ENCODE measurements around the gene BTNL8. TPM values are rescaled to one million over a fixed set of nuclear protein-coding genes. Genes with fewer than 3 reads are reported as not detected.
A peak's percentile ranks its signal among the peaks of the same experiment; 100 is the strongest.

BTNL8 gene, protein sequence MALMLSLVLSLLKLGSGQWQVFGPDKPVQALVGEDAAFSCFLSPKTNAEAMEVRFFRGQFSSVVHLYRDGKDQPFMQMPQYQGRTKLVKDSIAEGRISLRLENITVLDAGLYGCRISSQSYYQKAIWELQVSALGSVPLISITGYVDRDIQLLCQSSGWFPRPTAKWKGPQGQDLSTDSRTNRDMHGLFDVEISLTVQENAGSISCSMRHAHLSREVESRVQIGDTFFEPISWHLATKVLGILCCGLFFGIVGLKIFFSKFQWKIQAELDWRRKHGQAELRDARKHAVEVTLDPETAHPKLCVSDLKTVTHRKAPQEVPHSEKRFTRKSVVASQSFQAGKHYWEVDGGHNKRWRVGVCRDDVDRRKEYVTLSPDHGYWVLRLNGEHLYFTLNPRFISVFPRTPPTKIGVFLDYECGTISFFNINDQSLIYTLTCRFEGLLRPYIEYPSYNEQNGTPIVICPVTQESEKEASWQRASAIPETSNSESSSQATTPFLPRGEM
- 0.21 and 0.22 TPM in 2 replicates for total RNA-seq (2014; rRNA removed; shearing (Covaris generic))

GRCh38 chr5:180898621-180899246 is at the start of gene BTNL8:
Gene BTNL8 (plus strand): TSS chr5:180899159. CDS start chr5:180899311, 152 bp downstream.
- Histone ChIP-seq H3K36me3 (replicated peaks; ENCODE audit: control insufficient read depth, insufficient read depth, low read length) (no peaks in the 10 kb centered on the region), H3K27me3 (ENCODE audit: control insufficient read depth, insufficient read depth, low read length) (no peaks in the 10 kb centered on the region), H3K4me3 (ENCODE audit: insufficient read depth, low read depth, low read length) (no peak within 1 kb of the TSS)
- DNase-seq: no peak

DNA sequence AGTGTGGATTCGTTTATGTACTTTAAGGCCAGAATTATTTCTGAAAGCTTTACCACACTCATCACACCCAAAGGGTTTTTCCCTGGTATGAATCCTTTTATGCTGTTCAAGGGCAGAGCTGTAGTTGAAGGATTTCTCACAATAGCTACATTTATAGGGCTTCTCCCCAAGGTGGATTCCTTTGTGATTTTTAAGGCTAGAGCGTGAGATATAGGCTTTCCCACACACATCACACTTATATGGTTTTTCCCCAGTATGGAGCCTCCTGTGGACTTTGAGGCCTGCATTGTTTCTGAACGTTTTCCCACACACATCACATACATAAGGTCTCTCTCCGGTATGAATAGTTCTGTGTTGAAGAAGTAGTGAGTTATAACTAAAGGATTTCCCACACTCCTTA is 49.1 kb upstream of the BTNL8 start:
- no peak for DNase-seq
- peaks cover 24% of the 10 kb centered on the region for H3K36me3 ChIP-seq (replicated peaks; ENCODE audit: control insufficient read depth, insufficient read depth, low read length)
- no peaks in the 10 kb centered on the region for H3K27me3 ChIP-seq (ENCODE audit: control insufficient read depth, insufficient read depth, low read length)
- no peak overlapping the region for H3K4me3 ChIP-seq (ENCODE audit: insufficient read depth, low read depth, low read length)

DNA sequence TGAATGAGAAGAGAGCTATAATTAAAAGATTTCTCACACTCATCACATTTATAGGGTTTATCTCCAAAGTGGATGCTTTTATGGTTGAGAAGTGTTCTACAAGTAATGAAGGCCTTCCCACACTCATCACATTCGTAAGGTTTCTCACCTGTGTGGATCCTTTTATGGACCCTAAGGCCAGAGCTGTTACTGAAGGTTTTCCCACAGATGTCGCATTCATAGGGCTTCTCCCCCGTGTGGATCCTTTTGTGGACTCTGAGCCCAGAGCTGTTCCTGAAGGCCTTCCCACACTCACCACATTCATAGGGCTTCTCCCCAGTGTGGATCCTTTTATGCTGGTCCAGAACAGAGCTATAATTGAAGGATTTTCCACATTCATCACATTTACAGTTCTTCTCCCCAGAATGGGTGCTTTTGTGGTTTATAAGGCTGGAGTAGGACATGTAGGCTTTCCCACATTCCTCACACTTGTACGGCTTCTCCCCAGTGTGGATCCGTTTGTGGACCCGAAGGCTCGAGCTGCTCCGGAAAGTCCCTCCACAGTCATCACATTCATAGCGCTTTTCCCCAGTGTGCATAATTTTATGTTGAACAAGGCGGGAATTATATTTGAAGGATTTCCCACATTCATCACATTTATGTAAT is 48.4 kb upstream of the BTNL8 start:
- no peak for DNase-seq
- no peaks in the 10 kb centered on the region for H3K27me3 ChIP-seq (ENCODE audit: control insufficient read depth, insufficient read depth, low read length)
- no peak overlapping the region for H3K4me3 ChIP-seq (ENCODE audit: insufficient read depth, low read depth, low read length)
- peaks cover 26% of the 10 kb centered on the region for H3K36me3 ChIP-seq (replicated peaks; ENCODE audit: control insufficient read depth, insufficient read depth, low read length)

DNA sequence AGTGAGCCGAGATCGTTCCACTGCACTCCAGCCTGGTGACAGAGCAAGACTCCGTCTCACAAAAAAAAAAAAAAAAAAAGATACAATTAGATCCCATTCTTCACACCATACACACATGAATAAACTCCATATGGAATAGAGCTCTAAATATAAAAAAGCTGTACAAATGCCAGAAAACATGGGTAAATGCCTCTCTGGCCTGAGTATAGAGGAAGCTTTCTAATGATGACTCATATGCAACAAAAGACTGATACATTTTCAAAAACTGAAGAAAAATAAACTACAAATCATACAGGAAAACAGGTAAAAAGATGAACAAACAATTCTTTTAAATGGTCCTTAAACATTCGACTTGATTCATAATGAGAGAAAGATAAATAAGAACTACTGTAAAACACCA is 46.5 kb upstream of the BTNL8 start:
- no peaks in the 10 kb centered on the region for H3K27me3 ChIP-seq (ENCODE audit: control insufficient read depth, insufficient read depth, low read length)
- DNase-seq: no peak
- H3K4me3 ChIP-seq (ENCODE audit: insufficient read depth, low read depth, low read length): no peak overlapping the region
- peaks cover 28% of the 10 kb centered on the region for H3K36me3 ChIP-seq (replicated peaks; ENCODE audit: control insufficient read depth, insufficient read depth, low read length)

DNA sequence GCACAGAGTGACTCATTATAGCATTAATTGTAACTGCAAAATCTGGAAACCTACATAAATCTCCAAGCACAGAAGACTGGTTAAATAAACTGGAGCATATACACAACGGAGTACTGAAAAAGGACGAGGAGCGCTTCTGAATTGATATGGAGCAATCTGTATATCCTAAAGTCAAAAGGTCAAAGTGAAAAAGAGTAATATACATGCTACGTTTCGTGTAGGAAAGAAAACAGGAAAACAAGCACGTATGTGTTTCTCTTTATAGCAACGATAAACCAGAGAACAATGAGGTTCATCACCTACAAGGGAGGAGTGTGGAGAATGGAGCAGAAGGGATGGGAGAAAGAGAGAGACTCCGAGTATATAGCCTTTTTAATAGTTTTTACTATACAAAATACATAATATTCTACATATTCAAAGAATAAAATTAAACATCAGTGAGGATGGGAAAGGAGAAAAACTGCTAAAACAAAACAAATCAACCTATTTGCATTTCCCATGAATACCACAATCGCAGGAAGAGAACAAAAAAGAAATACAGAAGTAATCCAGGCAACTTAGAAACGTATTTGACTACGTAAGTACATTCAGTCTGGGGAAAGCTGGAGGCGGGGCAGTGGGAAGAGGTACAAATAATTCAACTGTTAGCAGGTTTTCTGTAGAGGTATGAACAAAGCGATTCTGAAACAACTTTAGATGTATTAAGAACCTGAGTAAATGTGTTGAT is 45.7 kb upstream of the BTNL8 start:
- H3K4me3 ChIP-seq (ENCODE audit: insufficient read depth, low read depth, low read length): no peak overlapping the region
- DNase-seq: no peak
- H3K27me3 ChIP-seq (ENCODE audit: control insufficient read depth, insufficient read depth, low read length): no peaks in the 10 kb centered on the region
- H3K36me3 ChIP-seq (replicated peaks; ENCODE audit: control insufficient read depth, insufficient read depth, low read length): peaks cover 28% of the 10 kb centered on the region

DNA sequence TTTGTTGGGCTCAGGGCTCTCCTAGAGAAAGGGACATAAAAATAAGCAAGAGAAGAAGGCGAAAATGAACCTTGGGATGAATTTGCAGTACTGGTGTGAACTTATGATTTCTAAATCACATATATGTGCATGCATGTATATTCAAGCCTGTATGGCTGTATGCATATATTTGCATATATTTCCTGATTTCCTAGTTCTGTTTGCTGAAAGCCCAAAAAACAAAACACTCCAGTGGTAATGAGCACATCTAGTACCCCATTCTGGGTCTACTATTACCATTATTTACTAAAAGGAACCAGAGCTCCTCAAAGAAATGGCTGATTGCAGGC is 45.1 kb upstream of the BTNL8 start:
- no peak for DNase-seq
- Histone ChIP-seq H3K36me3 (replicated peaks; ENCODE audit: control insufficient read depth, insufficient read depth, low read length) (peaks cover 29% of the 10 kb centered on the region), H3K27me3 (ENCODE audit: control insufficient read depth, insufficient read depth, low read length) (no peaks in the 10 kb centered on the region), H3K4me3 (ENCODE audit: insufficient read depth, low read depth, low read length) (no peak overlapping the region)

- Histone ChIP-seq H3K36me3 (replicated peaks; ENCODE audit: control insufficient read depth, insufficient read depth, low read length) (peaks cover 6% of the 10 kb centered on the region), H3K4me3 (ENCODE audit: insufficient read depth, low read depth, low read length) (no peak overlapping the region), H3K27me3 (ENCODE audit: control insufficient read depth, insufficient read depth, low read length) (no peaks in the 10 kb centered on the region)
- no peak for DNase-seq
These were observed 40.4 kb upstream of the BTNL8 start for GRCh38 chr5:180858586-180858985.

DNA sequence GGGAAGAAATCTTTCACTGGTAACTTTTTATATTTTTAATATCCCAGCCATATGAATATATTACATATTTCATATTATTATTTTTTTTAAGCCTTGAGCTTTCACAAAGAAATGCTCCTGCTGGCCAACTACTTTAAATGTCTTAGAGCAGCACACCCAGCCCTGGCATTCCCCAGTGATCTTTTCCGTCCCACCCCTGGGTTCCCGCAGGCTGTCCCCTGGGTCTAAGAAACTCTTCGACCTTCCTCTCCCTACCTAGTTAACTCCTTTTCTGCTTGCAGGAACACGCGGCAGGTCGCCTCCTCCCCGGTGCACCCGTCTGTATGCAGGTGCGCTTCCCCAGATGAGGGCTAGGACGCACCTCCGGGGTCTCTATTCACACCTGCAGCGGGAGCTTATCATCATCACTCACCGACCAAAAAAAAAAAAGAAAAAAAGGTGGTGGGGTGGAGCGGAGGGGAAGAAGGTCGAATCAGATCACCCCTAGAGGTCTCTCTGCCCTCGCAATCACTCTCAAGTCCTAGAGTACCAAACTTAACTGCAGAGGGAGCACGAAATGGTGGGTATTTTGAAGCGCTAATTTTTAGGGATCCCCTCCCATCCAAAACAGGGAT is 38.6 kb upstream of the BTNL8 start:
- peak; percentile 79 for DNase-seq
- H3K36me3 ChIP-seq (replicated peaks; ENCODE audit: control insufficient read depth, insufficient read depth, low read length): peaks cover 6% of the 10 kb centered on the region
- H3K27me3 ChIP-seq (ENCODE audit: control insufficient read depth, insufficient read depth, low read length): no peaks in the 10 kb centered on the region
- H3K4me3 ChIP-seq (ENCODE audit: insufficient read depth, low read depth, low read length): peak overlapping the region; percentile 64

DNA sequence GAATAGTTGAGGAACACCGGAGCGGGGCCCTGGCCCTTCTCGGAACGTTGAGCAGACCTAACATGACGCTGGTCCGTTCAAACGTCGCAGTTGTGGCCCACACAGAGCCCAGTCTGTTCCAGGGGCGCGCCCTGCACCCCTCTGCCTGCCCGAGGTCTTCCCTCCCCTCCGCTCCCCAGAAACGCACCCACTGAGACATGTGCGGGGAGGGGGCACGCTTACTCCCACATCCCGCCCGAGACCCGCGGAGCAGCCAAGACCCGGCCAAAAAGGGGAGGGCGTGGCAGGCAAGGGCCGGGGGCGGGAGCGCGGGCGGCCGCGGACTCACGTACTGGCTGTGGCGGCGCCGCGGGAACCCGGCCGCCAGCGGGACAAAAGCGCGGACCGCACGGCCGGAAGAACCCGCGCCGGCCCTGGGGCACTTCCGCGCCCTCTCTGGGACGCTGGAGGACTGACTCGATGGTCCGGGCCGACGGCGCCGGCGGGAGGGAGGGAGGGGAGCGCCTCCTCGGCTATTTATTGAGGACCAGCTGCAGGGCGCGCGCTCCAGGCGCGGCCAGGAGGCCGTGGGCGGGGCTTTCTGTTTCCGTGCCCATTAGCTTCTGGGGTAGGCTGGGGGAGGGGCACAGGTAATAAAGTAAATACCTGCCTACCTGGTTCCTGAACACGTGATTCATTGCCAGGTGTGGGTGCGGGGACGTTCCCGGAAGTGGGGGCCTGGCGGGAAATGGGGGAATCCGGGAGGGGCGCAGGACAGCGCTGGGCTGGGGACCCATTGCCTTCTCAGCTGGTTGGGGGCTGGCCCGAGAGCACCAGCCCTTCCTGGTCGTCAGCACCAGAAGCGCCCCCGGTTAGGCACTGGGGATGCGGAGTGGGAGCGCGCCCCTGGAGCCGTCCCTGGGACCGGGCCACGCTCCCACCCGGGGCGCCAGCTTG is 37.8 kb upstream of the BTNL8 start, which contains the start of gene ZFP62:
Gene ZFP62 (minus strand): TSS at position 390 of the 936 bp plus-strand sequence. CDS start 57 bp downstream, at position 333.
- Histone ChIP-seq H3K4me3 (ENCODE audit: insufficient read depth, low read depth, low read length) (peak within 1 kb of the TSS; percentile 64), H3K27me3 (ENCODE audit: control insufficient read depth, insufficient read depth, low read length) (no peaks in the 10 kb centered on the region), H3K36me3 (replicated peaks; ENCODE audit: control insufficient read depth, insufficient read depth, low read length) (peaks cover 3% of the 10 kb centered on the region)
- peak; percentile 94 for DNase-seq

DNA sequence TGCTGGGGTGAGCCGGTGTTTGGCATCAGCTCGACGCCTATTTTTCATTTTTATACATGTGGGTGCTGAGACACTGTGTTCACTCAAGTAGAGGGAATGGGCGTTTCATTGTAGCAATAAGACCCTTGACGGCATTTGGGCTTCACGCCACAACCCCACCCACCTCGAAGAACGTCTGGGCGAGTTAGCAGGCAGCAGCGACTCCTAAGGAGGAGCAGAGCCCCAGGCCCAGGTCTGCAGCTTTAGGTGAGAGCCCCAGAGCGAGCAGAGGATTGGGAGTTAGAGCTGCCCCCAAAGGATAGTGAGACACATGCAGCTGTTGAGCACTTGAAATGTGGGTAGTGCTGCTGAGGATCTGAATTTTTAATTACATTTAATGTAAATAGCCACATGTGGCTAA is 36.3 kb upstream of the BTNL8 start:
- Histone ChIP-seq H3K27me3 (ENCODE audit: control insufficient read depth, insufficient read depth, low read length) (no peaks in the 10 kb centered on the region), H3K4me3 (ENCODE audit: insufficient read depth, low read depth, low read length) (no peak overlapping the region)
- peak; percentile 65 for DNase-seq

GRCh38 chr5:180865981-180866695 is 32.8 kb upstream of the BTNL8 start:
- Histone ChIP-seq H3K36me3 (replicated peaks; ENCODE audit: control insufficient read depth, insufficient read depth, low read length) (no peaks in the 10 kb centered on the region), H3K4me3 (ENCODE audit: insufficient read depth, low read depth, low read length) (no peak overlapping the region), H3K27me3 (ENCODE audit: control insufficient read depth, insufficient read depth, low read length) (no peaks in the 10 kb centered on the region)
- no peak for DNase-seq

More for the DNA sequence above, 36.3 kb upstream of the BTNL8 start:
- peaks cover 3% of the 10 kb centered on the region for H3K36me3 ChIP-seq (replicated peaks; ENCODE audit: control insufficient read depth, insufficient read depth, low read length)

DNA sequence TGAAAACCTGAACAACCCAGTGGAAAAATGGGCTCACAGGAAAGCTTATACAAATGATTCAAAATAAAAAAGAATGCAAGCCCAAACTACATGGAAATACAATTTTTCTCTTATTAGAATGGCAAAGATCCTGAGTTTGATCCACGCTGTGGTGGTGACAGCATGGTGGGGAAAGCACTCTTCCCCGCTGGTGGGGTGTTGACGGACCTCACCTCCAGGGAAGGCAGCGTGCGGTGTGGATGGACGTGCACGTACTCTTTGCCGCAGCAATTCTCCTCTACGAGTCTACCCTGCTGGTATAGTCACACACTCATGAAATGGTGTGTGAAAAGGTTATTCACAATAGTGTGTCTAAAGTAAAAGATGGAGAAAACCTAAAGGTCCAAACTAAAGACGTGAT is 32.0 kb upstream of the BTNL8 start:
- H3K36me3 ChIP-seq (replicated peaks; ENCODE audit: control insufficient read depth, insufficient read depth, low read length): no peaks in the 10 kb centered on the region
- DNase-seq: no peak
- H3K27me3 ChIP-seq (ENCODE audit: control insufficient read depth, insufficient read depth, low read length): no peaks in the 10 kb centered on the region
- no peak overlapping the region for H3K4me3 ChIP-seq (ENCODE audit: insufficient read depth, low read depth, low read length)

DNA sequence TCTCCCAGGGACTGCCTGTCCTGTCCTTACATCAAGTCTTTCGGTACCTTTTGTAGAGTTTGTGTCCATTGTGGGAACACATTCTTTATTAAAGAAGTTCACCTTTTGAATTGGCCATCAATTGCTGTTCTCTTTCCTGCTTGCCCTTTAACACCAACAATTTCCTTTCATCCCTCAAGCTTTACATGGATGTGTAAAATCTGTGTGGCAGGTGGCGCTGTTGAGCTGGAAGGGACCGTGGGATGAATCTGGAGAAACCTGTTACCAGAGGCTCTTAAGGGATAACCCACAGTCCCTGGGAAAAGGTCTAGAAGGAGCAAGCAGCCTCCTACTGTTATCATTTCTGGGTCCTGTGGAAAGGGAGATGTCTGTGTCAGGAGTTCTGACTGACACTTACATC is 30.0 kb upstream of the BTNL8 start:
- DNase-seq: peak; percentile 74
- H3K27me3 ChIP-seq (ENCODE audit: control insufficient read depth, insufficient read depth, low read length): no peaks in the 10 kb centered on the region
- H3K36me3 ChIP-seq (replicated peaks; ENCODE audit: control insufficient read depth, insufficient read depth, low read length): no peaks in the 10 kb centered on the region
- H3K4me3 ChIP-seq (ENCODE audit: insufficient read depth, low read depth, low read length): no peak overlapping the region

Measured in H7 (cell line).